ENCODE measurements around the gene PLEKHG3. TPM values are rescaled to one million over a fixed set of nuclear protein-coding genes. Genes with fewer than 3 reads are reported as not detected.

The PLEKHG3 gene
- total and polyA plus RNA-seq, 2 of the 4 experiments (the other 2 are of a cell fraction), result 8.2 to 8.4 TPM

DNA sequence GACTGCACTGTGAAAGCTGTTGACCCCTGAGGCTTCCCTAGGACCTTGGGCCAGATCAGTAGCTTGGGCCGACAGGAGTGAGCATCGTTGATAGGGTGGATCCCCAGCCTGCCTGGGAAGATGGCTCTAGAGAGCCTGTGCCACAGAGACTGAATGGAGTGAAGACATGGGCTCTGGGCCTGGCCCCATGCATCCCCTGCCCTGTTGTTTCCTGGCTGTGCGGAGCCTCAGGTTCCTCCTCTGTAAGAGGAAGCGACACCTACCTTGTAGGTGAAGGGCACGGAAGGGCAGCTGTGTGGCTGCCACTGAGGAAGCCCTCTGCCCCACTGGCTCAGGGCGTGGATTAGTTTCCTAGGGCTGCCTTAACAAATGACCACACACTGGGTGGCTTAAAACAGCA lies 23.9 kb downstream of the PLEKHG3 start:
- POLR2A ChIA-PET (ENCODE audit: unreplicated experiment), result no interaction called here
- DNase-seq, result no peak
- H3K4me3 ChIP-seq (ENCODE audit: insufficient read depth, low read depth, low read length), result no peak overlapping the region
- H2AK9ac ChIP-seq (replicated peaks; ENCODE audit: low read depth, low read length, poor library complexity), result no peak overlapping the region
- no peak overlapping the region for H3K4me2 ChIP-seq (ENCODE audit: low read depth, low read length)
- no peak overlapping the region for H3K18ac ChIP-seq (ENCODE audit: low read depth, low read length)
- no TSS peak for BruUV-seq (replicated peaks)
- CTCF ChIA-PET, result no interaction called here
- H3K27ac ChIP-seq (ENCODE audit: insufficient read depth, low read length), result no peak overlapping the region
- H3K27me3 ChIP-seq (ENCODE audit: control insufficient read depth, insufficient read depth, low read length), result no peaks in the 10 kb centered on the region
- H2AFZ ChIP-seq (replicated peaks; ENCODE audit: low read length, poor library complexity), result no peak overlapping the region
- intact Hi-C loops (cut with micrococcal nuclease), result no loop called here
- H3K23ac ChIP-seq (ENCODE audit: low read depth, low read length), result no peak overlapping the region
- no peak overlapping the region for H2BK120ac ChIP-seq (ENCODE audit: low read depth, low read length)
- no peak overlapping the region for H4K91ac ChIP-seq (ENCODE audit: insufficient read depth, low read depth, low read length)
- no peak overlapping the region for H3K14ac ChIP-seq (replicated peaks; ENCODE audit: low read depth, low read length)
- no peaks in the 10 kb centered on the region for H4K20me1 ChIP-seq (ENCODE audit: insufficient read depth, low read length)
- no peak overlapping the region for H4K5ac ChIP-seq (ENCODE audit: low read depth, low read length)
- WGBS, 2 experiments (ENCODE audit: extremely low coverage in 2 of 2, insufficient read length in 1 of 2), result 69% methylated on average over 2 of the region's 6 CpGs; no CpG with 5 or more reads in 1 of the 2 experiments
- H2BK20ac ChIP-seq (ENCODE audit: low read depth, low read length), result no peak overlapping the region
- H3K36me3 ChIP-seq (ENCODE audit: control insufficient read depth, insufficient read depth, low read length), result peaks cover 28% of the 10 kb centered on the region
- no peak overlapping the region for H4K8ac ChIP-seq (ENCODE audit: low read depth in 2 of 2, low read length in 2 of 2)
- H3K4ac ChIP-seq (ENCODE audit: low read depth, low read length), result no peak overlapping the region
- H3K9me3 ChIP-seq (ENCODE audit: control insufficient read depth, insufficient read depth, low read length), result no peaks in the 10 kb centered on the region
- ATAC-seq (ENCODE audit: low read depth), result no peak
- no peak overlapping the region for H2BK5ac ChIP-seq (ENCODE audit: low read depth, low read length, poor library complexity, severe bottlenecking)
- peaks cover 4% of the 10 kb centered on the region; the same call in 1 of the 2 replicates for H3K9me1 ChIP-seq (ENCODE audit: insufficient read depth, low read length)
- TF ChIP-seq, protein P1, sequence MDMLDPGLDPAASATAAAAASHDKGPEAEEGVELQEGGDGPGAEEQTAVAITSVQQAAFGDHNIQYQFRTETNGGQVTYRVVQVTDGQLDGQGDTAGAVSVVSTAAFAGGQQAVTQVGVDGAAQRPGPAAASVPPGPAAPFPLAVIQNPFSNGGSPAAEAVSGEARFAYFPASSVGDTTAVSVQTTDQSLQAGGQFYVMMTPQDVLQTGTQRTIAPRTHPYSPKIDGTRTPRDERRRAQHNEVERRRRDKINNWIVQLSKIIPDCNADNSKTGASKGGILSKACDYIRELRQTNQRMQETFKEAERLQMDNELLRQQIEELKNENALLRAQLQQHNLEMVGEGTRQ (IDR thresholded peaks at IDR 0.05; ENCODE audit: low read depth, low read length), result no peak
- TF ChIP-seq CHD1 (IDR thresholded peaks at IDR 0.05; ENCODE audit: low read depth, low read length) (no peak), BHLHE40 (IDR thresholded peaks at IDR 0.05; ENCODE audit: low read depth, low read length) (no peak), MAZ (IDR thresholded peaks at IDR 0.05; ENCODE audit: borderline replicate concordance, low read depth, low read length) (no peak), FOS (IDR thresholded peaks at IDR 0.05; ENCODE audit: low read depth, low read length) (no peak), RAD21 (IDR thresholded peaks at IDR 0.05; ENCODE audit: low read length) (no peak), CEBPB (IDR thresholded peaks at IDR 0.05; ENCODE audit: low read depth, low read length) (no peak)
- TF ChIP-seq, protein P2, sequence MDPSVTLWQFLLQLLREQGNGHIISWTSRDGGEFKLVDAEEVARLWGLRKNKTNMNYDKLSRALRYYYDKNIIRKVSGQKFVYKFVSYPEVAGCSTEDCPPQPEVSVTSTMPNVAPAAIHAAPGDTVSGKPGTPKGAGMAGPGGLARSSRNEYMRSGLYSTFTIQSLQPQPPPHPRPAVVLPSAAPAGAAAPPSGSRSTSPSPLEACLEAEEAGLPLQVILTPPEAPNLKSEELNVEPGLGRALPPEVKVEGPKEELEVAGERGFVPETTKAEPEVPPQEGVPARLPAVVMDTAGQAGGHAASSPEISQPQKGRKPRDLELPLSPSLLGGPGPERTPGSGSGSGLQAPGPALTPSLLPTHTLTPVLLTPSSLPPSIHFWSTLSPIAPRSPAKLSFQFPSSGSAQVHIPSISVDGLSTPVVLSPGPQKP (IDR thresholded peaks at IDR 0.05; ENCODE audit: borderline replicate concordance, low read depth, low read length), result no peak
- TF ChIP-seq, protein P3, sequence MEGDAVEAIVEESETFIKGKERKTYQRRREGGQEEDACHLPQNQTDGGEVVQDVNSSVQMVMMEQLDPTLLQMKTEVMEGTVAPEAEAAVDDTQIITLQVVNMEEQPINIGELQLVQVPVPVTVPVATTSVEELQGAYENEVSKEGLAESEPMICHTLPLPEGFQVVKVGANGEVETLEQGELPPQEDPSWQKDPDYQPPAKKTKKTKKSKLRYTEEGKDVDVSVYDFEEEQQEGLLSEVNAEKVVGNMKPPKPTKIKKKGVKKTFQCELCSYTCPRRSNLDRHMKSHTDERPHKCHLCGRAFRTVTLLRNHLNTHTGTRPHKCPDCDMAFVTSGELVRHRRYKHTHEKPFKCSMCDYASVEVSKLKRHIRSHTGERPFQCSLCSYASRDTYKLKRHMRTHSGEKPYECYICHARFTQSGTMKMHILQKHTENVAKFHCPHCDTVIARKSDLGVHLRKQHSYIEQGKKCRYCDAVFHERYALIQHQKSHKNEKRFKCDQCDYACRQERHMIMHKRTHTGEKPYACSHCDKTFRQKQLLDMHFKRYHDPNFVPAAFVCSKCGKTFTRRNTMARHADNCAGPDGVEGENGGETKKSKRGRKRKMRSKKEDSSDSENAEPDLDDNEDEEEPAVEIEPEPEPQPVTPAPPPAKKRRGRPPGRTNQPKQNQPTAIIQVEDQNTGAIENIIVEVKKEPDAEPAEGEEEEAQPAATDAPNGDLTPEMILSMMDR (conservative IDR thresholded peaks at IDR 0.05; ENCODE audit: low read depth, low read length), result no peak
- H3K4me1 ChIP-seq (ENCODE audit: control insufficient read depth, insufficient read depth, low read length), result peaks cover 2% of the 10 kb centered on the region
- no peak overlapping the region for H2AK5ac ChIP-seq (ENCODE audit: low read depth, low read length)
- H3K56ac ChIP-seq (ENCODE audit: extremely low read depth, insufficient read depth, low read length), result no peak overlapping the region
- H3K79me1 ChIP-seq (ENCODE audit: low read depth in 1 of 2, low read length in 2 of 2), result peaks cover 0 to 7% of the 10 kb centered on the region in 2 experiments; a peak in 2 of 4 replicates
- in situ Hi-C loops (cut with MboI; ENCODE audit: low sequenced_read_pairs), result no loop called here
- no peak overlapping the region for H3K9ac ChIP-seq (ENCODE audit: low read depth, low read length)
- dilution Hi-C loops (cut with HindIII; ENCODE audit: low sequenced_read_pairs, unreplicated experiment), result no loop called here
- no peak overlapping the region for H2BK15ac ChIP-seq (ENCODE audit: low read depth, low read length)
